ENCODE data around the gene STXBP2. TPM values are rescaled to one million over a fixed set of nuclear protein-coding genes. Genes with fewer than 3 reads are reported as not detected.

Gene STXBP2
- total RNA-seq, 1 donor from 2014 or later = 61.6 TPM

GRCh38 chr19:7633698-7634097 lies 3.2 kb upstream of the STXBP2 start, which contains the start of gene PCP2:
Gene PCP2, minus strand, starts transcription at chr19:7633719. Its CDS starts 262 bp downstream, at chr19:7633457.
- no peaks in the 10 kb centered on the region for H3K9me3 Mint-ChIP-seq
- no peak for TF ChIP-seq CTCF (conservative IDR thresholded peaks at IDR 0.05)
- DNase-seq (ENCODE audit: extremely low spot score, unreplicated experiment) = no peak
- H3K36me3 Mint-ChIP-seq = peaks cover 8% of the 10 kb centered on the region
- peak within 1 kb of the TSS; percentile 44 for H3K27ac Mint-ChIP-seq
- peaks cover 24% of the 10 kb centered on the region for H3K27me3 Mint-ChIP-seq
- H3K4me3 Mint-ChIP-seq = peak within 1 kb of the TSS; percentile 56
- H3K4me1 Mint-ChIP-seq (ENCODE audit: unreplicated experiment) = peaks cover 11% of the 10 kb centered on the region

- H3K27ac Mint-ChIP-seq = peak overlapping the region; percentile 43
- H3K4me3 Mint-ChIP-seq = peak overlapping the region; percentile 77
- H3K9me3 Mint-ChIP-seq = no peaks in the 10 kb centered on the region
- H3K4me1 Mint-ChIP-seq (ENCODE audit: unreplicated experiment) = no peaks in the 10 kb centered on the region
- no peak for DNase-seq (ENCODE audit: extremely low spot score, unreplicated experiment)
- no peak for TF ChIP-seq CTCF (conservative IDR thresholded peaks at IDR 0.05)
- peaks cover 28% of the 10 kb centered on the region for H3K27me3 Mint-ChIP-seq
- H3K36me3 Mint-ChIP-seq = no peaks in the 10 kb centered on the region
Measured at GRCh38 chr19:7635670-7636069, 1.2 kb upstream of the STXBP2 start.

GRCh38 chr19:7636317-7636690 lies 606 bp upstream of the STXBP2 start:
- H3K4me3 Mint-ChIP-seq = peak overlapping the region; percentile 77
- H3K27ac Mint-ChIP-seq = peak overlapping the region; percentile 43
- H3K27me3 Mint-ChIP-seq = peaks cover 28% of the 10 kb centered on the region
- no peaks in the 10 kb centered on the region for H3K36me3 Mint-ChIP-seq
- no peaks in the 10 kb centered on the region for H3K4me1 Mint-ChIP-seq (ENCODE audit: unreplicated experiment)
- TF ChIP-seq CTCF (conservative IDR thresholded peaks at IDR 0.05) = no peak
- no peaks in the 10 kb centered on the region for H3K9me3 Mint-ChIP-seq
- no peak for DNase-seq (ENCODE audit: extremely low spot score, unreplicated experiment)

GRCh38 chr19:7637374-7638256 lies 705 bp downstream of the STXBP2 start:
- peaks cover 28% of the 10 kb centered on the region for H3K27me3 Mint-ChIP-seq
- no peak for DNase-seq (ENCODE audit: extremely low spot score, unreplicated experiment)
- H3K27ac Mint-ChIP-seq = no peak overlapping the region
- H3K4me1 Mint-ChIP-seq (ENCODE audit: unreplicated experiment) = no peaks in the 10 kb centered on the region
- peak overlapping the region; percentile 77 for H3K4me3 Mint-ChIP-seq
- H3K36me3 Mint-ChIP-seq = no peaks in the 10 kb centered on the region
- H3K9me3 Mint-ChIP-seq = no peaks in the 10 kb centered on the region
- TF ChIP-seq CTCF (conservative IDR thresholded peaks at IDR 0.05) = no peak

GRCh38 chr19:7638802-7639465 lies 2.0 kb downstream of the STXBP2 start:
- peak overlapping the region; percentile 60 for H3K4me3 Mint-ChIP-seq
- H3K27me3 Mint-ChIP-seq = peaks cover 28% of the 10 kb centered on the region
- TF ChIP-seq CTCF (conservative IDR thresholded peaks at IDR 0.05) = no peak
- H3K36me3 Mint-ChIP-seq = no peaks in the 10 kb centered on the region
- H3K27ac Mint-ChIP-seq = peak overlapping the region; percentile 36
- DNase-seq (ENCODE audit: extremely low spot score, unreplicated experiment) = no peak
- no peaks in the 10 kb centered on the region for H3K9me3 Mint-ChIP-seq
- no peaks in the 10 kb centered on the region for H3K4me1 Mint-ChIP-seq (ENCODE audit: unreplicated experiment)

All from type B pancreatic cell (in vitro differentiated cells).